Uterus (tissue), 2 donors: ENCODE data around the gene SEPHS2.

ENCODE experiments used
- CTCF ChIP-seq, 4 experiments: fragments of 200-600 bp in 2 of 4; fragments of 450-650 bp in 2 of 4; sonication (generic) in 2 of 4; IDR thresholded peaks; one replicate each; pipeline ENCODE4 v1.5.1; 2016 to 2019; ENCODE audit warnings: antibody characterized with exemption in 4 of 4, mild to moderate bottlenecking in 2 of 4, moderate library complexity in 1 of 4
- POLR2A ChIP-seq, 2 donors: fragments of 450-650 bp; IDR thresholded peaks; one replicate each; pipeline ENCODE4 v1.6.1; 2016; ENCODE audit warnings: antibody characterized with exemption in 2 of 2, mild to moderate bottlenecking in 1 of 2, moderate library complexity in 1 of 2

GRCh38 chr16:30398661-30399434 is 46.8 kb downstream of the SEPHS2 start:
- TF ChIP-seq CTCF (IDR thresholded peaks at IDR 0.05) (no peak), POLR2A (IDR thresholded peaks at IDR 0.05) (no peak)
